ENCODE data around the gene LRPAP1.
"Not testable (repeated sequence)": the region's sequence is repeated elsewhere in the genome, so short reads cannot be mapped to it uniquely, and the experiment has no call there.

Gene LRPAP1

GRCh38 chr4:3470244-3471097 lies 61.8 kb downstream of the LRPAP1 start:
- no peak for DNase-seq

DNA sequence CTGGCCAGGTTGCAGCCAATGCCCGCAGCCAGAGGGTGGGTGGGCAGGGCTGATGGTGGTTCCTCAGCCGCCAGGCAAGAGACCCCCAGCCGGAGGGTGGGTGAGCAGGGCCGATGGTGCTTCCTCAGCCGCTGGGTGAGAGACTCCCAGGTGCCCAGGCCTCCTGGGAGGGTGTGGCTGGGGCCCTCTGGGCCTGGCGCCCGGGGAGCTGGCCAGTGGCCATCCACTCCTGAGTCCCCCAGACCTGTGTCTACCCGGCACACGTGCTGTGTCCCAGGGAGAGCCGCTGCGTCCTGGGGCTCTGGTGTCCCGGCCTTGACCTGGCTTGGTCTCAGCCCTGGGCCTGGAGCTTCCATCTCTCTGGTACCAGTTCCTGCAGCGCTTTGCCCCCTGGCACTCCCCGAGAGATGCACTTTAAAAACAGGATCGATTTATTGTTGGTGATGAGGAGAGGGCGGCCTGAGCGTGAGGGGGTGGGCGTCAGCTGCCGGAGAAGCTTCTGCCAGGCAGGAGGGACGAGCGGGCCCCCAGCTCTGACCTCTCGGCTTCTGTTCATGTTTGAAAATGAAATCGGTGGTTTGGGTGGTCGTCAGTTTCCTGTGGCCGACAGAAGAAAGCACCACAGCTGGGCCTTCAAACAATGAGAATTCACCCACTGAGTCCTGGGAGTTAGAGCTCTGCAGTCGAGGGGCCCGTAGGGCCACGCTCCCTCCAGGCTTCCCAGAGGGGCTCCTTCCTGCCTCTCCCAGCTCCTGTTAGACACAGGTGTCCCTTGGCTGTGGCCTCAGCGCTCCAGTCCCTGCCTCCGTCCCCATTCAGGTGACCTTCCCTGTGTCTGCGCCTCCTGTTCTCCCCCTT lies 62.6 kb downstream of the LRPAP1 start:
- DNase-seq, result no peak

- no peak for DNase-seq
Measured at GRCh38 chr4:3468804-3469203, 63.4 kb downstream of the LRPAP1 start.

GRCh38 chr4:3468154-3468553 lies 64.1 kb downstream of the LRPAP1 start:
- DNase-seq, result no peak

GRCh38 chr4:3467601-3468031 lies 64.6 kb downstream of the LRPAP1 start:
- DNase-seq, result no peak

DNA sequence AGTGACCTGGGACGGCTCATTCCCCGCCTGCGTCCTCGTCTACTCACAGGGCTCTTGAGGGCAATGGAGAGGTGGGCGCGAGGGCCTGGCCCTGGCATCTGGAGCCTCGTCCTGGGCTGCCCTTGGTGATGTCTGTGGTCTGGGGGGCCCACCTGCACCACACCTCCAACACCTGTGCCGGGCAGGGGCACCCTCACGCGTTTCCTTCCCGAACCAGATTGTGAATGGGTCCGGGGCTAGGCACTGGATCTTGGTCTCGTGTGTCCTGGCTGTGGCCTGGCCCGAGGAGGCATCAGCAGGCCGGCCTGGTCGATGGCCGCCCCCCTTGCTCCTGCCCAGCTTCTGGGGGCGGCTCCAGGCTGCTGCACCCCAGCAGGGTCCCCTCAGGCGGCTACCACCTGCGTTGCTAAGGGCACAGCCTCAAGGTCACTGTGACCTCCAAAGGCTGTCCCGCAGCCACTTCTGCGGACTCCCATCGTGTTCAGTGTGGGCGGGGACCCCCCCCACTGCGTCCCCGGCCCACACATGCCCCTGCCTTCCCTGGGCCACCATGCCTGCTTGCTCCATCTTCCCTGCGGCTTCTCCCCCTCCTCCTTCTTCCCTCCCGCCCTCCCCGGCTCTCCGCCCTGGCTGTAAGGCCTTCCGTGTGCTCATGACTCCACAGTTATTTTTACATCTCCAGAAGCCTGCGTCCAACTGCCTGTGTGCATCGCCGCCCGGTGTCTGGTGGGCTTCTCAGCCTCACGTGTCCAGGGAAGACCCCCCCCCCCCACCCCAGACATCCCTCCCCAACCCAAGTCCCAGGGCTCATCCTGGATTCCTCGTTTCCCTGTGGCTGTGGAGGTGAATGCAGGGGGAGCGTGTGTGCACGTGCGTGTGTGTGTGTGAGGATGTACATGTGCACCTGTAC lies 65.3 kb downstream of the LRPAP1 start:
- no peak for DNase-seq

DNA sequence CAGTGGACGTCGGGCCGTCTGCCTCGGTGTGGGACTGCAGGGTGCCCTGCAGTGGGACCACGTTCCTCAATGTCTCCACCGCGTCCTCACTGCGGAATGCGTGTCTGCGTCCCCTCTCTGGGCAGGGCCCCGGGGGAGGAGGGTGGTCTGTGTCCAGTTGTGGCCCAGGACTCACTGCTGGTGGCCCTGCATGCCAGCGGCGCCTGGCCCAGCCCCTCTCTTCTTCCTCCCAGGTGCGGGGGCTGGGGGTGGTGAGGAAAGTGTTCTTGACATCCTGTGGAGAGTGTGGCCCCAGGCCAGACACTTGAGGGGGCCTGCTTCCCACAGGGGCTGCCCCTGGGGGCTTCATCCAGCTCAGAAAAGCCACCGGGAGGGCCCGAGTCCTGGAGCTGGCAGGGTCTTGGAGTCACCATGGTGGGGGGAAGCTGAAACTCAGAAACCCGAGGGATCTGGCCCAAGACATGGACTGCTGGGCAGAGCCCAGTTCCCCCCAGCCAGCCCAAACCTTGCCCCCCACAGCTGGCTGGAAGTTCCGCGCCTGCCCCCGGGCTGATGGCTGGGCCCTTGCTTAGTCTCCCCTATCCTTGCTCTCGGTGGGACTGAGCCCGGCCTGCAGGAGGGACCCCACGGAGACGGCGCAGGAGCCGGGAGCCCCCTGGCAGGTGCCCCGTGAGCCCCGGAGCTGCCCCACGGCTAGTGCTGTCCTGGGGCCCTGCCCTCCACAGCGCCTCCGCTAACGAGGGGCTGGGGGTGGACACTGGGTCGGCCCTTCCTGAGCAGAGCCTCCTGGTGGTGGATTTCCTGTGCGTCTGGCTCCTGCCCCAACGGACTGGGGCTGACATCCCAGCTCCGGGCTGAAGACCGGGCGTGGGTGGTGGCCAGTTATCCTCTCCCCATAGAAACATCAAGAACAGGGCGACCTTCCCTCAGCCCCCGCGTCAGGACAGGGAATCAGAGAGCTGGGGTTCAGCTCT lies 66.2 kb downstream of the LRPAP1 start:
- DNase-seq, result no peak

DNA sequence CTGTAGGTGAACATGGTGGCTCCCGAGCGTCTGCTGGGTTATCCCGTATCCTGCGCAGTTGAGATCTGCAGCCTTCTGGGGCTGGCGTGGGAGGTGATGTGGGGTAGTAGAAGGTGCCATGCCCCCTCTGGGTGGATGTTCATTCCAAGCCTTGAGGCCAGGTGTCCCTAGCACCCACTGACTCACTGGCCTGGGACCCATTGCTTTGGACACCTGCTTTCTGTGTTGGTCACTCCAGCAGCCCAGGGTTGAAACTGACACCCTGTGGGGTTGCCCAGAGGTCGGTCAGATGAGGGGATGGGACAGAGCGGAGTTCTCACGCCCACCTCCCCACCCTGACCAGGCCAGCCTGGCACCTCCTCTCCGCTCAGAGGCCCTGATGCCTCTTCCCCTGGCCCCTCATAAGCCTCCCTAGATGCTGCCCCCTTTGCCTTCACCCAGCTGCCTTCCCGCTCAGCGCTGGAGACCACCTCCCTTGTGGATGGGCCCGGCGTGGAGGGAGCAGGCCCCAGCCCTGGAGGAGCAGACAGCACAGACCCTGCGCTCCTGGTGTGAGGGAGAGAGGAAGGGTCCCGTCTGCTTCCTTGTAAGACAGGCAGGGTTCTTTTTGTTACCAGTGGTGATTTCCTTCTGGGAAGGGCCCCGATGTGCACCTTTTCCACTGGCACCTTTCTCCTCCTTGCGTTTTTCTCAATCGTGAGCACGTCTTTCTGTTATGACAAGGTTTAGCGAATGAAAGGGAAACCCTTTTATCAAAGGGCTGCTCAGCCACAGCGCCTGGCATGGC lies 67.1 kb downstream of the LRPAP1 start:
- DNase-seq, result no peak

GRCh38 chr4:3464349-3464905 lies 67.8 kb downstream of the LRPAP1 start:
- no peak for DNase-seq

- DNase-seq, result no peak
Measured at GRCh38 chr4:3463556-3464348, 68.5 kb downstream of the LRPAP1 start.

- DNase-seq, result no peak
Measured at GRCh38 chr4:3462790-3463415, 69.3 kb downstream of the LRPAP1 start, which contains the start of gene DOK7. Gene DOK7 (plus strand): TSS chr4:3463306. CDS start chr4:3463376, 70 bp downstream.

- no peak for DNase-seq
Measured at GRCh38 chr4:3462321-3462789, 69.9 kb downstream of the LRPAP1 start.

- no peak for DNase-seq
Measured at GRCh38 chr4:3461515-3462291, 70.5 kb downstream of the LRPAP1 start.

GRCh38 chr4:3460926-3461325 lies 71.3 kb downstream of the LRPAP1 start:
- DNase-seq, result no peak

- not testable (repeated sequence) for DNase-seq
Measured at GRCh38 chr4:3459156-3459555, 73.1 kb downstream of the LRPAP1 start.

DNA sequence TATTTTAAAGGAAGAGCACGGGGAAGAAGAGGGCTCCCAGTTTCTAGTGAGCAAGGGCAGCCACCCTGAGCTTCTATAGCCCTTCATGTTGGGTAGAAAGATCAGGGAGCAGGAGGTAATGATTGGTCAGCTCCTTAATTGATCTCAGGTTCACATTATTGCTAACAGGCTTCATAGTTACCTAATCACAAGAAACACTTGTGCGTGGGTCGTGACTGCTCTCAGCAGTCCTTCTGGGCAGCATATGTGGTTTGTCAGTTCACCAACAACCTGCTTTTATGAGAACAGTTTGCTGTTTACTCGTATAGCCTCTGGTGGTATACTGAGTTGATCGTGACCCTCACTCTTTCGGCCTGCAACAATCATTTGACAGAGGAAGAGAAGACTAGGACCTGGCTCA lies 73.9 kb downstream of the LRPAP1 start:
- DNase-seq, result no peak

DNA sequence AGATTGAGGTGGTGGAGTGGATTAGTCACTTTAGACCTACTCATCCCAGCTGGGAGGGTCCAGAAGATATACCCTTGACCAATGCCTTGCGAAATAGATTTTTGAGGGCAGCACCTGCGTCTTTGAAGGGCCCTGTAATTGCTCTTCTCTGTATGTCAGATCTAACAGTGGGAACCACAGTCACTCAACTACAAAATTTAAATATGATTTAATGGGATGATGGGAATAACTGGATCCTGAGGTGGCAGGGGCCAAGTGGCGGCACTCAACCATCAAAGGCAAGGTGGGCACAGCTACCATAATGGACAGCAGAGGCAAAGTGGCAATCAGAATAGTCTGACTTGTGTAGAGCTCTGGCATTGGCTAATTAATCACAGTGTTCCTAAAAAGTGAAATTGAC lies 76.6 kb downstream of the LRPAP1 start:
- not testable (repeated sequence) for DNase-seq

Data from MV-4-11 (cell line).